Smooth muscle cell (in vitro differentiated cells): ENCODE results near the gene PSMA7. TPM values are rescaled to one million over a fixed set of nuclear protein-coding genes. Genes with fewer than 3 reads are reported as not detected.

Source experiments
- DNase-seq: peaks from one replicate; lab custom pipeline; 2025; ENCODE audit not compliant: unreplicated experiment; lab: John Stamatoyannopoulos, UW
- H2AFZ ChIP-seq: fragments of 200-600 bp; sonication (generic); 2 replicates; pipeline ENCODE4 v1.6.0; 2016; ENCODE audit warnings: antibody characterized with exemption, low read depth, mild to moderate bottlenecking
- H3F3A ChIP-seq: fragments of 200-600 bp; sonication (generic); 2 replicates; pipeline ENCODE4 v1.6.0; 2017; ENCODE audit warnings: antibody characterized with exemption, low read depth
- H3K27ac ChIP-seq: fragments of 200-600 bp; sonication (generic); 2 replicates; pipeline ENCODE4 v1.5.1; 2016; ENCODE audit warnings: low read depth, mild to moderate bottlenecking
- H3K27me3 ChIP-seq: fragments of 200-600 bp; sonication (generic); 2 replicates; pipeline ENCODE4 v1.6.1; 2016; ENCODE audit warnings: low read depth, mild to moderate bottlenecking
- H3K36me3 ChIP-seq: fragments of 200-600 bp; sonication (generic); 2 replicates; pipeline ENCODE4 v1.5.1; 2016; ENCODE audit warnings: low read depth
- H3K4me1 ChIP-seq: fragments of 200-600 bp; sonication (generic); 2 replicates; pipeline ENCODE4 v1.5.1; 2016; ENCODE audit warnings: low read depth
- H3K4me2 ChIP-seq: fragments of 200-600 bp; sonication (generic); 2 replicates; pipeline ENCODE4 v1.6.0; 2016; ENCODE audit warnings: mild to moderate bottlenecking
- H3K4me3 ChIP-seq: fragments of 200-600 bp; sonication (generic); 2 replicates; pipeline ENCODE4 v1.5.1; 2016; ENCODE audit warnings: mild to moderate bottlenecking
- H3K79me2 ChIP-seq: fragments of 200-600 bp; sonication (generic); 2 replicates; pipeline ENCODE4 v1.6.0; 2016; ENCODE audit warnings: low read depth, mild to moderate bottlenecking
- H3K9ac ChIP-seq: fragments of 200-600 bp; sonication (generic); 2 replicates; pipeline ENCODE4 v1.6.0; 2016; ENCODE audit warnings: low read depth
- H3K9me3 ChIP-seq: fragments of 200-600 bp; sonication (generic); replicated peaks from 2 replicates; pipeline ENCODE4 v1.5.1; 2016; ENCODE audit warnings: low read depth
- H4K20me1 ChIP-seq: fragments of 200-600 bp; sonication (generic); 2 replicates; pipeline ENCODE4 v1.6.0; 2016; ENCODE audit warnings: low read depth
- WGBS: methylation state at CpG from one replicate; pipeline ENCODE4 v1.1.7; 2016; ENCODE audit warnings: low lambda C conversion rate; 5-methylcytosine and 5-hydroxymethylcytosine counted together
- polyA plus RNA-seq: library from polyadenylated mRNA; unstranded; fragments of >200 nt; fragmentation: Nextera tagmentation; extraction: Ambion mirVana; gene quantifications from 2 replicates; pipeline ENCODE4 v1.2.1, GENCODE V29; 2016
- total RNA-seq: library from RNA; depleted of rRNA; stranded (reverse); fragments of >200 nt; gene quantifications from 2 replicates; pipeline ENCODE4 v1.2.3, GENCODE V29; 2014
- TF ChIP-seq, protein P1 (sequence below): fragments of 200-600 bp; sonication (generic); IDR thresholded peaks from 2 replicates; pipeline ENCODE4 v1.5.1; 2017; ENCODE audit warnings: borderline replicate concordance, mild to moderate bottlenecking, antibody characterized with exemption; ENCODE audit not compliant: insufficient read depth, poor library complexity, severe bottlenecking

Gene PSMA7
- total and polyA plus RNA-seq, 2 experiments from 2014 or later: 297 to 473 TPM

DNA sequence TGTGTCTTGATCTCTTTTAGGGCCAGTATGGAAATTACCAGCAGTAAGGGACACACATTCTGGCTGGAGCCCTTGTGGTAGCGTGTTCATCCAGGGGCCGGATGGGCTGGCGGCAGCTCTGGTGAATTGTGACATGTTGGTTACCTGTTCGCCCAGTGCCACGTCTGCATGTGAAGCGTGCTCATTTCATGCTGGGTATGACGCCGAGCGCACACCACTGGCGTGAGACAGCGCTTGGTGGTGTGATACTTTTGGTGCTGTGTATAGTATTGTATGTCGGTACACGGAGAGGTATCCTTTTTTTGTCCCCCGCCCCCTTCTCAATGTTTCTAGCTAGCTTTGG lies 35.9 kb upstream of the PSMA7 start:
- DNase-seq: no peak
- Histone ChIP-seq H3K36me3 (no peaks in the 10 kb centered on the region), H2AFZ (no peak overlapping the region), H3K4me2 (no peak overlapping the region), H3K27me3 (no peaks in the 10 kb centered on the region), H3K9ac (no peak overlapping the region), H3K27ac (no peak overlapping the region), H3F3A (peaks cover 12% of the 10 kb centered on the region), H3K4me3 (no peak overlapping the region), H3K4me1 (peaks cover 11% of the 10 kb centered on the region), H3K9me3 (no peaks in the 10 kb centered on the region), H3K79me2 (peaks cover 12% of the 10 kb centered on the region), H4K20me1 (no peaks in the 10 kb centered on the region)
- TF ChIP-seq, protein P1, sequence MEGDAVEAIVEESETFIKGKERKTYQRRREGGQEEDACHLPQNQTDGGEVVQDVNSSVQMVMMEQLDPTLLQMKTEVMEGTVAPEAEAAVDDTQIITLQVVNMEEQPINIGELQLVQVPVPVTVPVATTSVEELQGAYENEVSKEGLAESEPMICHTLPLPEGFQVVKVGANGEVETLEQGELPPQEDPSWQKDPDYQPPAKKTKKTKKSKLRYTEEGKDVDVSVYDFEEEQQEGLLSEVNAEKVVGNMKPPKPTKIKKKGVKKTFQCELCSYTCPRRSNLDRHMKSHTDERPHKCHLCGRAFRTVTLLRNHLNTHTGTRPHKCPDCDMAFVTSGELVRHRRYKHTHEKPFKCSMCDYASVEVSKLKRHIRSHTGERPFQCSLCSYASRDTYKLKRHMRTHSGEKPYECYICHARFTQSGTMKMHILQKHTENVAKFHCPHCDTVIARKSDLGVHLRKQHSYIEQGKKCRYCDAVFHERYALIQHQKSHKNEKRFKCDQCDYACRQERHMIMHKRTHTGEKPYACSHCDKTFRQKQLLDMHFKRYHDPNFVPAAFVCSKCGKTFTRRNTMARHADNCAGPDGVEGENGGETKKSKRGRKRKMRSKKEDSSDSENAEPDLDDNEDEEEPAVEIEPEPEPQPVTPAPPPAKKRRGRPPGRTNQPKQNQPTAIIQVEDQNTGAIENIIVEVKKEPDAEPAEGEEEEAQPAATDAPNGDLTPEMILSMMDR: no peak
- 97% methylated on average over 7 of the region's 14 CpGs for WGBS

DNA sequence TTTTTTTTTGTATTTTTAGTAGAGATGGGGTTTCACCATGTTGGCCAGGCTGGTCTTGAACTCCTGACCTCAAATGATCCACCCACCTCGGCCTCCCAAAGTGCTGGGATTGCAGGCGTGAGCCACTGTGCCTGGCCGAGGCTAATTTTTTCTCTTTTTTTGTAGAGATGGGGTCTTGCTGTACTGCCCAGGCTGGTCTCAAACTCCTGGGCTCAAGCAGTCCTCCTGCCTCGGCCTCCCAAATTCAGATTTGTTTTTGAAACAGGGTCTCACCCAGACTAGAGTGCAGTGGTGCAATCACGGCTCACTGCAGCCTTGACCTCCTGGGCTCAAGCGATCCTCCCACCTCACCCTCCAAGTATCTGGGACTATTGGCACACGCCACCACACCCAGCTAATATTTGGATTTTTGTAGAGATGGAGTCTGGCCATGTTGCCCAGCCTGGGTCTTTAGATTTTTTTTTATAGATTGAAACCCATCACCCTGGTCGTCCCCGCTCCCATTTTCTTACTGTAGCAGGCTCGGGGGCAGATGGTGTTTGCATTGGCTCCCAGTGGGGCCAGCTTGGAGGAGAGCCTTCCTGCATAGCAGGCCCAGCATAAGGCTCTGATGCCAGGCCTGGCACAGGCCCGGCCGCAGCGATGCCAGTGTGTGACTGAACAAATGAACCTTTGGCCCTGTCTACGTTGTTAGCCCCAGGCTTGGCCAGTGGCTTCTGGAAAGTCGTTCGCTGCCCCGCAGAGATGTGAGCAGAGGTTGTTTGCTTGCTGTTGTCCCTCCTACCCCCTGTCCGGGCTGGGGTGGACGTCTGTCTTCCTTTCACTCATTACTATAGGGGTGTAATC lies 35.3 kb upstream of the PSMA7 start:
- DNase-seq: no peak
- H3K36me3 ChIP-seq: no peaks in the 10 kb centered on the region
- H2AFZ ChIP-seq: no peak overlapping the region
- TF ChIP-seq, protein P1: no peak
- no peaks in the 10 kb centered on the region for H3K9me3 ChIP-seq
- H3K27ac ChIP-seq: no peak overlapping the region
- no peaks in the 10 kb centered on the region for H3K27me3 ChIP-seq
- H3F3A ChIP-seq: peaks cover 12% of the 10 kb centered on the region
- no peak overlapping the region for H3K4me3 ChIP-seq
- H4K20me1 ChIP-seq: no peaks in the 10 kb centered on the region
- no peak overlapping the region for H3K4me2 ChIP-seq
- no peak overlapping the region for H3K9ac ChIP-seq
- 91% methylated on average over 19 of the region's 19 CpGs for WGBS
- H3K79me2 ChIP-seq: peaks cover 6% of the 10 kb centered on the region
- H3K4me1 ChIP-seq: peaks cover 8% of the 10 kb centered on the region

DNA sequence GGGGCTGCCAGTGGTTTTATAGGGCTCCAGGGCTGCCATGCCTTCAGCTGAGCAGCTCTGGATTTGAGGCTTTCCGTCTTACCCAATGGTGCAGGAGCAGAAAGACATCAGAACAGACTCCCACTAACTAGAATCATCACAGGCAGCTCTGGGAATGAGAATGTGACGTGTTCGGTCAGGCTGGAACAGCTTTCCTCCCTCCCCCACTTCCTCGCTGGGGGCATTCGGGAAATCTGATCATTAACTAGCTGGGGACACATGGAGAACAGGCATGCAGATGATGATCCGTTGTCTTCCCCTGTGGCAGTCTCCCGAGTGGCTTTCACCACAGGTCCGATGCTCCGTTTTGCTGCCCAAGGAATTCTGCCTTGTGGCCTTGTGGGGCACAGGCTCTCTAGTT lies 34.1 kb upstream of the PSMA7 start:
- DNase-seq: no peak
- Histone ChIP-seq H4K20me1 (no peaks in the 10 kb centered on the region), H3K9me3 (no peaks in the 10 kb centered on the region), H3K4me1 (peaks cover 8% of the 10 kb centered on the region), H3K4me2 (no peak overlapping the region), H3K36me3 (no peaks in the 10 kb centered on the region), H3K27me3 (no peaks in the 10 kb centered on the region), H3K4me3 (no peak overlapping the region), H3K27ac (no peak overlapping the region), H3K79me2 (no peaks in the 10 kb centered on the region), H2AFZ (no peak overlapping the region), H3K9ac (no peak overlapping the region), H3F3A (peaks cover 12% of the 10 kb centered on the region)
- TF ChIP-seq, protein P1: no peak
- 92% methylated on average over 9 of the region's 9 CpGs for WGBS

DNA sequence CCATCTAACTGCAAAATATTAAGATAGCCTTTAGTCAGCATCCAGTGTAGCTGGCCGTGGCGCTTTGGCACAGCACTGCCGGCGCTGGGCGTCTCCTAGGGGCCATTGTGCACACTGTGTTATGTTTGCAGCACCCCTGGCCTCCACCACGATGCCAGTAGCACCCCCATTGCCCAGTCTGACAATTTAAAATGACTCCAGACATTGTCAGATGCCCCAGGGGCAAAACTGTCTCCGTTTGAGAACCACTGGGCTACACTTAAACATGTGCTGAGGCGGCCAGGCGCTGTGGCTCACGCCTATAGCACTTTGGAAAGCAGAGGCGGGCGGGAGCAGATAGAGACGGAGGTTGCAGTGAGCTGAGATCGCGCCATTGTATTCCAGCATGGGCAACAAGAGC lies 33.7 kb upstream of the PSMA7 start:
- H3F3A ChIP-seq: peaks cover 10% of the 10 kb centered on the region
- no peaks in the 10 kb centered on the region for H3K9me3 ChIP-seq
- peaks cover 3% of the 10 kb centered on the region for H3K4me1 ChIP-seq
- H3K36me3 ChIP-seq: no peaks in the 10 kb centered on the region
- H3K4me2 ChIP-seq: no peak overlapping the region
- no peak overlapping the region for H3K4me3 ChIP-seq
- no peaks in the 10 kb centered on the region for H3K79me2 ChIP-seq
- H3K27me3 ChIP-seq: no peaks in the 10 kb centered on the region
- TF ChIP-seq, protein P1: no peak
- H3K9ac ChIP-seq: no peak overlapping the region
- H4K20me1 ChIP-seq: no peaks in the 10 kb centered on the region
- no peak overlapping the region for H2AFZ ChIP-seq
- DNase-seq: no peak
- H3K27ac ChIP-seq: no peak overlapping the region
- 96% methylated on average over 15 of the region's 15 CpGs for WGBS
